IPS-18c (cell line): ENCODE data around the gene SH3BGRL2.

Experiments
- H3K4me3 ChIP-seq: 2 replicates; pipeline ENCODE4 v1.7.0; 2013; ENCODE audit warnings: low read depth, mild to moderate bottlenecking, low read length, moderate library complexity; ENCODE audit not compliant: insufficient read depth
- H3K9me3 ChIP-seq: one replicate; pipeline ENCODE4 v1.6.1; 2013; ENCODE audit warnings: mild to moderate bottlenecking, low read length, moderate library complexity; ENCODE audit not compliant: control insufficient read depth, insufficient read depth

SH3BGRL2 gene

DNA sequence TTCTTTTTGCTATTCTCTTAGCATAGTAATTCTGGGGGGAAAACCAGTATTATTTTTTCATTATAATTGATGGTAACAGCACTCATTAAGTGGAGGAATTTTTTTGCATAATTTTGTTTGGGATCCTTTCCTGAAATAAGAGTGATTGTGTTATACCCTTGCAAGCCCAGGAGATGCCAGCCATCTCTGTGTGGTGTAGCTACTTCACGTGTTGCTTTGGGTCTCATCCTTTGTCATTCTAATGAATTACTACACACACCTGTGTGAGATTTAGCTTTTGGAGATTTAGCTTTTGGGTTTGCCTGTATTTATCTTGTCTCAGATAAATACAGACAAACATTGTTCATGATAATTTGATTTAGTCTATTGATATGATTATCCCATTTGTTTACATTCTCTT is 76.5 kb downstream of the SH3BGRL2 start:
- H3K4me3 ChIP-seq, result no peak overlapping the region
- no peaks in the 10 kb centered on the region for H3K9me3 ChIP-seq

DNA sequence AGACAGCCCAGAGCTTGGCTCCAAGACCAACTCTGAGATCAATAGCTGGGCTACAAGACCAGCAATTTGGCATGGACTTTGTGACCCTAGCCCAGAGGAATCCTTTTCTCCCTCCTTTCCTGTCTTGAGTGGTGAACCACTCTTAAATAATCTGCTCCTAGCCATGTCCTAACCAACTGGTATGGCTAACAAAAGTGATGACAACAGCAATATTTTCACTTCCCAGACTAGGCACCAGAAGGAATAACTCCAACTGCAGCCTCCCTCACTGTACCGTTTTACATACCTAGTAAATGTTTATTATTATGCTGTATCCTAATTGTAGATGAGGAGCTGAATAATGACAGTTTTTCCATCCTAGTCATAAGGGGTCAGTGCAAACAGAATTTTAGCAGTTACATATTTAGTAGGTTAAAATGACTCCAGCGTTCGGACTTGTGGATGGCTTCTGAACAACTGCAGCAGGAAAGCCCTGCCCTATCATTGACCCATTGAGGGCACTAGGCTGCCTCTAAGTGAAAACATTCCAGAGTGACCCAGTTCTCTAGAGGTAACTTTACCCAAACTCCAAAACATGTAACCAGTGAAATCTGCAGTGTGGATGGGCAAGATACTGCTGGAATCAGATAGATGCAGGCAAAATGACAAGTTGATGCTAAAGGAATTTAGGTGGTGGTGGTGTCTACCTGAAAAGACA is 77.1 kb downstream of the SH3BGRL2 start:
- Histone ChIP-seq H3K4me3 (no peak overlapping the region), H3K9me3 (no peaks in the 10 kb centered on the region)

- H3K9me3 ChIP-seq, result no peaks in the 10 kb centered on the region
- no peak overlapping the region for H3K4me3 ChIP-seq
Measured at GRCh38 chr6:79710127-79710526, 79.0 kb downstream of the SH3BGRL2 start.

DNA sequence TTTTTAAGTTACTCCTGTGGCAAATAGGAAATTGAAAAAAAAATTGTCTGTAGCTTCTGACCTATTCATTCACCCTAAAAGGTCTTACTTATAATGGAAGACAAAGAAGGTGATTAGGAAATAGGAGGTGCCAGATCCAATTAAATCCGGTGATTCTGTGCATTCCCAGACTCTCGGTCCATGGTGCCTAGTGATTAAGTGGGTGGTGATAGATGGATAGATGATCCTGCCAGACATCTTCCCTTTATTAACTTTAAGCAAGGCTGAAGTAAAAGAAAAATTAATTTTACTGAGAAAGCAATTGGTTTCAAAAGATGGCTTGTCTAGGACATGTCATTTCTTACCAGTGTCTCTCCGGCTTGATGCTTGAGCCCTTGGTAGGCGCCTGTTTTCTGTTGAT is 80.0 kb downstream of the SH3BGRL2 start:
- H3K9me3 ChIP-seq, result no peaks in the 10 kb centered on the region
- no peak overlapping the region for H3K4me3 ChIP-seq

DNA sequence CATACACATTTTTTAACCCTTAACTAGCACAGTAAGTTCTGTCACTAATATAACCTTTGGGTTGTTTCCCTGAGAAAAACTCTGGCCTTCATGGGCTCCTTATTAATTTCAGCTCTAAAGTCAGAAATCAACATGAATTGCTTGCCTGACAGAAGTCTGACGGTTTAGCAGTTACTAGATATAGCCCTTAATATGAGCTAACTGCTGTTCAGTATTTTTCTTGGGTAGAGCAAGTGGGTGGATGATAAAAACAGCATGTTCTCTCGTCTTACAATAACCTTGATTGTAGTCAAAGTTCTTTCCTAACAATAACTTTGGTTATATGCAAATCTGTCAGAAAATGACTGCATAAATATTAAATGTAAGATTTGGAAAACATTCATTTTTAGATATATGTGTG is 81.0 kb downstream of the SH3BGRL2 start:
- Histone ChIP-seq H3K9me3 (no peaks in the 10 kb centered on the region), H3K4me3 (no peak overlapping the region)

DNA sequence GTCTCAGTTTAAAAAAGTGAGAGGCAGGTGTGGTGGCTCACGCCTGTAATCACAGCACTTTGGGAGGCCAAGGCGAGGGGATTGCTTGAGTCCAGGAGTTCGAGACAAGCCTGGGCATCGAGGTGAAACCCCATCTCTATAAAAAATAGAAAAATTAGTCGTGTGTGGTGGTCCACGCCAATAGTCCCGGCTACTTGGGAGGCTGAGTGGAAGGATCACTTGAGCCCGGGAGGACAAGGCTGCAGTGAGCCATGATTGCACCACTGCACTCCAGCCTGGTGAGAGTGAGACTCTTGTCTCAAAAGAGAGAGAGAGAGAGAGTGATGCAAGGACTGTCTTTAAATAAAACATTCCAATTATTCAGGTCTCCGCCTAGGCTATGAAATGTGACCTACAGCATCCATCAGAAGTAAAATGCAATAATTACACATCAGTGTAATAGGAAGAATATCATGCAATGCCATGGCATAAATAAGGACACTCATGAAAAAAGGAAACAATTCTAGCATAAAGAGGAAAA is 81.5 kb downstream of the SH3BGRL2 start:
- Histone ChIP-seq H3K4me3 (no peak overlapping the region), H3K9me3 (no peaks in the 10 kb centered on the region)

DNA sequence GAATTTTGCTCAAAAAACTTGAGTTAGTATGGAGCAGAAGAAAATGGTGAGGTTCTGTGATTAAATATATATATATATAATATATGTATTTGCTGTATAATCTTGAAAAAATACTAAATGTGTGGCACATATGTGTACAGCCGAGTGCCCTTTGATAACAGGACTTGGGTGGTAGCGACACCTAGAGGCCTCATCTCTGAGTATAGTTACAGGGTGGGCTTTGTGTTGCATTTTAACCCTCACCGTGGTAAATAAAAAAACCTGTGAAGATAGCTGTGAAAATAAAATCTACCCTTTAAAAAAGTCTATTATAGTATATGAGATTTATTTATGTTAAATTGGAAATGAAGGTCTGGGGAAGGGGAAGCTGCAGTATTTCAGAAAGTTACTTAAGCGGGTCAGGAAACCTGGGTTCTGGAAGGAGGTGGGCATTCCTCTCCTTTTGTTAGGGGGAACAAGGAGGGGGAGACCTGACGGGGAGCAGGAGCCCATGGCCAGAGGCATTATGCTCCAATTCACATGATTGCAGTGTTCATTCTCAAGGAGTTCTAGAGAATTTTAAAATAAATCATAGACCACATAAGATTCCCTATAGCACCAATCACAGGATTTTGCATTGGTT is 82.7 kb downstream of the SH3BGRL2 start:
- Histone ChIP-seq H3K9me3 (no peaks in the 10 kb centered on the region), H3K4me3 (no peak overlapping the region)

DNA sequence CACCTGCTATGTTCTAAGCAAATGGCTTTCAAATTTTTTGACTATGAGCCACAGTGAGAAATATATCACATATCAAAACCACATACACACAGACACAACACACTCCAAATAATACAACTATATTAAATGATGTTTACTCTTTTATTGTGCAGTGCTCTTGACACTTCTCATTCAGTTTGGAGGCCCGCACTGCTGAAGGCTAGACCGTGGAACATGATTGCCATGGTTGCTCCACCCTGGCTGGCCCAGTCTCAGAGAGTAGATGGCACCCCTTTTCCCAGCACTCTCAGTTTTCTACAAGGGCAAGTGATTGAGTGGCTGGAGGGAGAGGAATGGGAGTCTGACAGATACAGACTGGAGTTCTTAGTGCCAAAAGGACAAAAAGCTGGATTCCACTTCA is 86.9 kb downstream of the SH3BGRL2 start:
- Histone ChIP-seq H3K4me3 (no peak overlapping the region), H3K9me3 (no peaks in the 10 kb centered on the region)

GRCh38 chr6:79718509-79719247 is 87.5 kb downstream of the SH3BGRL2 start:
- Histone ChIP-seq H3K4me3 (no peak overlapping the region), H3K9me3 (no peaks in the 10 kb centered on the region)

GRCh38 chr6:79719248-79719960 is 88.3 kb downstream of the SH3BGRL2 start:
- no peak overlapping the region for H3K4me3 ChIP-seq
- H3K9me3 ChIP-seq, result no peaks in the 10 kb centered on the region

DNA sequence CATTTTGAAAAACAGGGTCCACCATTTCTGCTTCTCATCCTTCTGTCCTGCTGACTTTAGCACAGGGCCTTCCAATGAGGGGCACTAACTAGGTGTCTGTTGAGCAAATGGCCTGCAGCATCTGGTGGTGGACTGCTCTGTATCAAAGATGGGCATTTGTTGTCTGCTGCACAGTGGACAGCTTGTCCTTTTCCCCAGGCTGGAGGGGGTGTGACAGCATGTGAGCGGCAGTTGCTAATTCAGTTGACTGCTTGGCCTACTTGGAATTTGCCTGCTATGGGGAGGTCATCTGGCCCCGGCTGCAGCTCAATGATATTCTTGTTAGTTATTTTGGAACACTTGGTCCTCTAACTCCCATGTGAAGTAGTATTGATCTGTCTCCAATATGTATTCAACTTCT is 93.7 kb downstream of the SH3BGRL2 start:
- H3K4me3 ChIP-seq, result no peak overlapping the region
- no peaks in the 10 kb centered on the region for H3K9me3 ChIP-seq

- no peaks in the 10 kb centered on the region for H3K9me3 ChIP-seq
Measured at GRCh38 chr6:79731471-79731870, 100.3 kb downstream of the SH3BGRL2 start.

DNA sequence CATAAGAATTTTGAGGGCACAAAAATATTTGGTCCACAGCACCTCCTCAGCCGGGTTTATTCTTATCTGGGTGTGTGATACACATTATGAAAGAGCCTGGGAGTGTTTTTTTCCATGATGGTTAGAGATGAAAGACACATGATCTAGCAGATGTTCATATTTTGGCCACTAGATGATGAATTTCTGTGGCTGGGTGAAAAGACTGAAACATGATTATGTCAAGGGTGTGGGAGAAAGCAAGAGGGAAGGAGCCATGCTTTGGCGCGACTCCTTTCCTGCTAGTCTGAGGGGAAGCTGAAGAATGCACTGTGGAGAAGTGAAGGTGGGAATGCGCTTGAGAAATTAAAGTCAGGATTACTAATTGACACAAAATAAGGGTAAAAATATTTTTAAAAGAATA is 102.3 kb downstream of the SH3BGRL2 start:
- H3K4me3 ChIP-seq, result no peak overlapping the region
- no peaks in the 10 kb centered on the region for H3K9me3 ChIP-seq

More at GRCh38 chr6:79731471-79731870, 100.3 kb downstream of the SH3BGRL2 start:
- H3K4me3 ChIP-seq, result no peak overlapping the region

GRCh38 chr6:79734374-79734773 is 103.2 kb downstream of the SH3BGRL2 start:
- Histone ChIP-seq H3K4me3 (no peak overlapping the region), H3K9me3 (no peaks in the 10 kb centered on the region)

- Histone ChIP-seq H3K4me3 (no peak overlapping the region), H3K9me3 (no peaks in the 10 kb centered on the region)
Measured at GRCh38 chr6:79735183-79735582, 104.1 kb downstream of the SH3BGRL2 start.

- Histone ChIP-seq H3K4me3 (no peak overlapping the region), H3K9me3 (no peaks in the 10 kb centered on the region)
Measured at GRCh38 chr6:79737172-79737571, 106.0 kb downstream of the SH3BGRL2 start.

DNA sequence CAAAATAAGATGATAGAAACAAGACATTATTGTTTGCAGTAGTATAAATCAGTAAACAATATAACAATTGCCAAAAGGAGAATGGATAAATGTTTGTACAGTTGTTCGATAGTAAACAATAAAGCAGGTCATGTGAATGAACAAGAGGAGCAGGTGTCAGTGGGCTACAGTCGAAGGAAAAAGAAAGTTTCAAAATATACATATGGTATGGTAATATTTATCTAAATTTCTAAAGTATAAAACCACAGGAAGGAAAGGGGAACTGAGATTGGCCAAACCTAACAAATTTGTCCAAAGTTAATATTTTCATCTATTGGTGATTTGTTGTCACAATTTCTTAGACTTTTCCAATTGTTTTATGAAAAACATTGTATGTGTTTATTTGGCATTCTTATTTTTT is 110.9 kb downstream of the SH3BGRL2 start:
- H3K4me3 ChIP-seq, result no peak overlapping the region
- H3K9me3 ChIP-seq, result no peaks in the 10 kb centered on the region
